HCT116 (cell line): ENCODE measurements around the gene FABP3. TPM values are rescaled to one million over a fixed set of nuclear protein-coding genes. Genes with fewer than 3 reads are reported as not detected.

Experiments
- ATAC-seq: fragments of 200-7000 bp; cut with Tn5 transposase; 2 replicates; pipeline ENCODE4 v1.9.1; 2020; ENCODE audit warnings: mild to moderate bottlenecking, moderate library complexity
- BruUV-seq: library from RNA; stranded (reverse); fragments of 400-500 nt; replicated peaks from 2 replicates; lab custom pipeline; 2021; lab: Mats Ljungman, UMichigan
- CTCF ChIA-PET: fragments of 300-600 bp; sonication (Branson Sonifier 250); formaldehyde crosslinking; loops from one replicate; lab custom pipeline; 2021; ENCODE audit warnings: antibody characterized with exemption; lab: Charles Lee
- POLR2A ChIA-PET: fragments of 300-600, 350-600 bp; sonication (Branson Sonifier 250); formaldehyde crosslinking; loops from one replicate; lab custom pipeline; 2021; ENCODE audit warnings: antibody characterized with exemption; lab: Charles Lee
- RAD21 ChIA-PET, 2 experiments: fragments of 300-600 bp; sonication (Branson Sonifier 250); formaldehyde crosslinking; loops; one replicate each; lab custom pipeline; 2023; ENCODE audit warnings: low total read pairs in 2 of 2; ENCODE audit not compliant: uncharacterized antibody in 2 of 2, unreplicated experiment in 2 of 2, low non-redundant PET in 1 of 2; lab: Charles Lee
- DNase-seq: peaks from one replicate; pipeline ENCODE4 v3.0.0-alpha.2; 2010; ENCODE audit warnings: low read depth, low spot score
- H2AFZ ChIP-seq: fragments of 200-600 bp; shearing (Covaris generic), sonication (generic); 2 replicates; pipeline ENCODE4 v1.6.1; 2017; ENCODE audit warnings: low read depth, mixed run types, mixed read lengths, antibody characterized with exemption, low read length; ENCODE audit not compliant: poor library complexity, severe bottlenecking
- H3K27ac ChIP-seq: 2 replicates; pipeline ENCODE4 v1.5.1; 2012; ENCODE audit warnings: low read depth, low read length
- H3K27me3 ChIP-seq: fragments of 200-600 bp; sonication (generic); 2 replicates; pipeline ENCODE4 v1.6.1; 2016; ENCODE audit warnings: mixed run types, low read length, mixed read lengths; ENCODE audit not compliant: insufficient read depth
- H3K36me3 ChIP-seq, 2 experiments: fragments of 200-500 bp in 1 of 2; fragments of 200-600 bp in 1 of 2; sonication (Bioruptor generic) in 1 of 2; sonication (generic) in 1 of 2; 2 replicates each; pipeline versions ENCODE4 v1.5.1 to v1.6.1; 2014 to 2016; ENCODE audit warnings: low read length in 2 of 2, inconsistent platforms in 1 of 2, mixed read lengths in 1 of 2, mixed run types in 1 of 2; ENCODE audit not compliant: insufficient read depth in 2 of 2, control insufficient read depth in 1 of 2
- H3K4me1 ChIP-seq, 2 experiments: fragments of 200-600 bp in 1 of 2; sonication (generic) in 1 of 2; 2 replicates each; pipeline versions ENCODE4 v1.5.1 to v1.6.1; 2012 to 2017; ENCODE audit warnings: low read length in 2 of 2, inconsistent platforms in 1 of 2, mild to moderate bottlenecking in 1 of 2, mixed read lengths in 1 of 2, mixed run types in 1 of 2, moderate library complexity in 1 of 2; ENCODE audit not compliant: insufficient read depth in 2 of 2, control insufficient read depth in 1 of 2
- H3K4me2 ChIP-seq: fragments of 200-600 bp; sonication (generic); 2 replicates; pipeline ENCODE4 v1.6.1; 2017; ENCODE audit warnings: mixed run types, low read length, mixed read lengths
- H3K4me3 ChIP-seq, 2 experiments: fragments of 200-600 bp in 1 of 2; sonication (generic) in 1 of 2; replicated peaks in 1 of 2; 2 replicates each; pipeline ENCODE4 v1.5.1; 2011 to 2016; ENCODE audit warnings: low read length in 2 of 2, control low read depth in 1 of 2, low read depth in 1 of 2, mild to moderate bottlenecking in 1 of 2, mixed read lengths in 1 of 2, mixed run types in 1 of 2
- H3K79me2 ChIP-seq: fragments of 200-600 bp; sonication (generic); 2 replicates; pipeline ENCODE4 v1.6.1; 2017; ENCODE audit warnings: mild to moderate bottlenecking, mixed run types, low read length, moderate library complexity, mixed read lengths; ENCODE audit not compliant: insufficient read depth
- H3K9ac ChIP-seq: fragments of 200-600 bp; sonication (generic); 2 replicates; pipeline ENCODE4 v1.6.1; 2016; ENCODE audit warnings: low read length, mixed read lengths
- H3K9me2 ChIP-seq: fragments of 200-600 bp; sonication (generic), shearing (Covaris generic); 2 replicates; pipeline ENCODE4 v1.6.1; 2017; ENCODE audit warnings: mixed run types, mild to moderate bottlenecking, moderate library complexity; ENCODE audit not compliant: insufficient read depth
- H3K9me3 ChIP-seq, 2 experiments: fragments of 200-500 bp in 1 of 2; fragments of 200-600 bp in 1 of 2; sonication (Bioruptor generic) in 1 of 2; sonication (generic) in 1 of 2; 2 replicates each; pipeline ENCODE4 v1.6.1; 2014 to 2017; ENCODE audit warnings: low read length in 2 of 2, mixed read lengths in 2 of 2, inconsistent platforms in 1 of 2, low read depth in 1 of 2, mild to moderate bottlenecking in 1 of 2, mixed run types in 1 of 2, moderate library complexity in 1 of 2; ENCODE audit not compliant: control insufficient read depth in 1 of 2, insufficient read depth in 1 of 2
- H4K20me1 ChIP-seq: fragments of 200-600 bp; sonication (generic), shearing (Covaris generic); 2 replicates; pipeline ENCODE4 v1.6.1; 2017; ENCODE audit warnings: mixed run types, mild to moderate bottlenecking, moderate library complexity; ENCODE audit not compliant: insufficient read depth
- CEBPB ChIP-seq: IDR thresholded peaks from 2 replicates; pipeline ENCODE4 v1.6.1; 2012; ENCODE audit warnings: low read depth
- CTCF ChIP-seq, 3 experiments: fragments of 200-600 bp in 1 of 3; sonication (generic) in 1 of 3; IDR thresholded peaks in 2 of 3; conservative IDR thresholded peaks in 1 of 3; 2 replicates each; pipeline ENCODE4 v1.5.1; 2012 to 2017; ENCODE audit warnings: low read depth in 2 of 3, low read length in 2 of 3, antibody characterized with exemption in 1 of 3, borderline replicate concordance in 1 of 3, control low read depth in 1 of 3, mild to moderate bottlenecking in 1 of 3, mixed read lengths in 1 of 3, mixed run types in 1 of 3, moderate library complexity in 1 of 3; ENCODE audit not compliant: insufficient read depth in 1 of 3
- EGR1 ChIP-seq: IDR thresholded peaks from 2 replicates; pipeline ENCODE4 v1.6.1; 2012; ENCODE audit warnings: low read depth
- EZH2phosphoT487 ChIP-seq: fragments of 200-600 bp; IDR thresholded peaks from 2 replicates; pipeline ENCODE4 v1.6.1; 2018; ENCODE audit warnings: antibody characterized with exemption, borderline replicate concordance
- FOSL1 ChIP-seq: IDR thresholded peaks from 2 replicates; pipeline ENCODE4 v1.6.1; 2012; ENCODE audit warnings: low read depth
- MAX ChIP-seq: IDR thresholded peaks from 2 replicates; pipeline ENCODE4 v1.6.1; 2012
- POLR2AphosphoS5 ChIP-seq: IDR thresholded peaks from 2 replicates; pipeline ENCODE4 v1.6.1; 2011; ENCODE audit warnings: mild to moderate bottlenecking, low read depth, low read length, moderate library complexity
- RAD21 ChIP-seq: IDR thresholded peaks from 2 replicates; pipeline ENCODE4 v1.6.1; 2012; ENCODE audit warnings: low read depth, mild to moderate bottlenecking
- REST ChIP-seq: IDR thresholded peaks from 2 replicates; pipeline ENCODE4 v1.6.1; 2012; ENCODE audit warnings: low read depth
- SIN3A ChIP-seq: IDR thresholded peaks from 2 replicates; pipeline ENCODE4 v1.6.1; 2012; ENCODE audit warnings: low read depth
- SP1 ChIP-seq: IDR thresholded peaks from 2 replicates; pipeline ENCODE4 v1.6.1; 2012; ENCODE audit warnings: low read depth
- TCF7L2 ChIP-seq: IDR thresholded peaks from 2 replicates; pipeline ENCODE4 v1.7.0; 2011; ENCODE audit warnings: borderline replicate concordance, inconsistent platforms; ENCODE audit not compliant: insufficient read depth, insufficient read length; ENCODE audit errors: extremely low read depth
- ZFX ChIP-seq: fragments of 450-650 bp; IDR thresholded peaks from 2 replicates; pipeline ENCODE4 v1.6.1; 2017
- intact Hi-C: fragments of 100-400 bp; cut with micrococcal nuclease; formaldehyde crosslinking; loops from 2 replicates; pipeline ENCODE4 v1.10.0; 2022
- total RNA-seq: library from RNA; stranded (reverse); gene quantifications from one replicate; pipeline ENCODE4 v1.2.1, GENCODE V29; 2021; ENCODE audit not compliant: unreplicated experiment

FABP3 gene
- total RNA-seq, 1 experiment from 2014 or later = not detected

- POLR2A ChIA-PET = no interaction called here
These were observed 17.2 kb upstream of the FABP3 start for GRCh38 chr1:31390071-31390470.

More at GRCh38 chr1:31390071-31390470, 17.2 kb upstream of the FABP3 start:
- no peaks in the 10 kb centered on the region for H4K20me1 ChIP-seq
- no peak overlapping the region for H3K4me2 ChIP-seq
- H3K27me3 ChIP-seq = no peaks in the 10 kb centered on the region
- ATAC-seq (no peak), DNase-seq (no peak)
- no peaks in the 10 kb centered on the region for H3K79me2 ChIP-seq
- H3K4me1 ChIP-seq = peaks cover 4 to 20% of the 10 kb centered on the region in 2 experiments; a peak in 2 of 4 replicates
- BruUV-seq = no TSS peak
- H2AFZ ChIP-seq = no peak overlapping the region
- no peaks in the 10 kb centered on the region for H3K36me3 ChIP-seq
- H3K4me3 ChIP-seq = no peak overlapping the region
- TF ChIP-seq SP1 (no peak), REST (no peak), RAD21 (no peak), CEBPB (no peak), ZFX (no peak), FOSL1 (no peak), TCF7L2 (no peak), EZH2phosphoT487 (no peak), SIN3A (no peak), MAX (no peak), EGR1 (no peak), POLR2AphosphoS5 (no peak), CTCF (IDR thresholded peaks at IDR 0.05 in 2 of 3, conservative IDR thresholded peaks at IDR 0.05 in 1 of 3; ENCODE audit: borderline replicate concordance in 1 of 3, insufficient read depth in 1 of 3, low read depth in 2 of 3, low read length in 2 of 3) (no peak)
- no peak overlapping the region for H3K9ac ChIP-seq
- H3K9me2 ChIP-seq = no peaks in the 10 kb centered on the region
- RAD21 ChIA-PET = no interaction called here
- no peaks in the 10 kb centered on the region for H3K9me3 ChIP-seq
- no peak overlapping the region for H3K27ac ChIP-seq
- intact Hi-C loops = no loop called here
- CTCF ChIA-PET = no interaction called here
